CD4-positive, alpha-beta T cell treated with Interleukin-10 for 1 hour (primary cell): ENCODE results near the gene UBE2O.

Source experiments
- DNase-seq: peaks from one replicate; pipeline ENCODE4 v3.0.0-alpha.2; 2020

The UBE2O gene

GRCh38 chr17:76484228-76484725 is 31.3 kb upstream of the UBE2O start:
- DNase-seq, result no peak

DNA sequence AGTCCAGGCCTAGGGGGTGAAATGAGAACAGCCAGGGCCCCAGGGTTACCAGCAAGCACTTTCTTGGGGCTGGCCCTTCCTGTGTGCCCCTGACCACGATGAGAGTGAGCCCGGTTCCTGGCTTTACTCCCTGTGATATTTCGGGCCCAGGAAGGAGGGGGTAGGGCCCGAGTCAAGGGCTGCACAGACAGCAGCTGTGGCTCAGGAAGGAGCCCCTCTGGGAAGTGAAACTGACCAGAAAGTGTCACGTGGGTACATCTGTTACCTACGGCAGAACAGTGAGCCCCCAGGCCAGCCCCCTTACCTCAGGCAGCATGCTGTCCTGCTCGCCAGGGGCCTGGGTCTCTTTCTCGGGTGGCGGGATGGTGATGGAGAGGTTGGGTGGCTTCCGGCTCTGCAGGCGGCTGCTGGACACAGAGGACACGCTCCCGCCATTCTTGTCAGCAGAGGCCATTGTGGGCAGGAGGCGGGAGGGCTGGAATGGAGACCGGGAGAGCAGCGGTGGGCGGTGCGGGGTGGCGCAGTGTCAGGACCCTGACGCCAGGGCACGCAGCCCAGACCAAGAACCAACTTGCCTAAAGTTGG is 28.2 kb upstream of the UBE2O start:
- DNase-seq, result no peak

DNA sequence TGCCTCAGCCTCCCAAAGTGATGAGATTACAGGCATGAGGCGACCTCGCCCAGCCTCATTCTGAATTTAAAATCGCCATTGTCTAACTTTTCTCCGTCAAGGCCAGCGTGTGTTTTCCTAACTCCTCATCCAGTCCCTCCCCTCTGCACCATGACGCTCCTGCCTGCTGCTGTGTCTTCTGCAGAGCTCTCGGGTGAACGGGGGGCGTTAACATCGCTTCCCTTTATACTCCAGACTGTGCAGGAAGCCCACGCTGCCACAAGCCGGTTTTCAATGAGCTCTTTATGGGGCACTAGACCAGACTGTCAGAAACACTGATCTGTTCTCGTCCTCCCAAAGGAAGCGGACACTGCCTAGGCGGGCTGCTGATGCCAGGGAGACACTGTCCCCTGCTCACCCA is 27.7 kb upstream of the UBE2O start:
- DNase-seq, result no peak

GRCh38 chr17:76479515-76480060 is 26.6 kb upstream of the UBE2O start:
- no peak for DNase-seq

DNA sequence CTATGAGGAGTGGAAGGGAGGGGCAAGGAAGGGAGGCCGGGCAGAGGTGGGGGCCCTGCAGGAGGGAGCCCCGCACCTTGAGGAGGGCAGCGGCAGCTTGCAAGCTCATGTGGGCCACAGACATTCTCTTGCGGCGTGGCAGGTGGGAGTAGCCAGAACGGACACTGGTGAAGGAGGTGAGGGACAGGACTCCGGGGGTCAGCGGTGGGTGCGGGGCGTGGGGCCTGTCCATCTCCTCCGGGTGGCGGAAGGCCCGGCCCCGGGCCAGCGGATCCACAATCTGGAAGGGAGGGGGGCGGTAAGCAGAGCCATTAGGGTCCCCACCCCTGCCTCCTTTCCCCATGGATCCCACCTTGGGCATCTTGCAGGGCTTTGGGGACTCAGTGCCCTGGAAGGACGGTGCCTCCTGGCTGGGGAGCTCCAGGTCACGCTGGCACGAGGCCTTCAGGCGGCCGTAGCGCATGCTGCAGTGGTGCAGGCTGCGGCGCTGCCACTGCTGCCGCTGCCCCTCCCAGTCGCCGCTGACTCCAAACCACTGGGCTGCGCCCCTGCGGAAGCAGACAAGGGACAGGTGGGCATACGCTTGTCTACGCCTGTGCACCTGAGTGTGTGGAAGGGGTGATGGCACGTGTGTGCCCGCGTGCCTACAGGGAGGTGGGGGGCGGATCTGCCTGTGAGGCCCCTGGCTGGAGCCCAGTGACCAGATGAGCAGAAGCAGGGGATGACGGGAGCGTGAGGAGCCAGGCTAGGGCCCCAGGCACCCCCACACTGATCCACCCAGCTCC is 26.0 kb upstream of the UBE2O start:
- no peak for DNase-seq

- DNase-seq, result no peak
Observed at GRCh38 chr17:76478097-76478496, 25.1 kb upstream of the UBE2O start.

DNA sequence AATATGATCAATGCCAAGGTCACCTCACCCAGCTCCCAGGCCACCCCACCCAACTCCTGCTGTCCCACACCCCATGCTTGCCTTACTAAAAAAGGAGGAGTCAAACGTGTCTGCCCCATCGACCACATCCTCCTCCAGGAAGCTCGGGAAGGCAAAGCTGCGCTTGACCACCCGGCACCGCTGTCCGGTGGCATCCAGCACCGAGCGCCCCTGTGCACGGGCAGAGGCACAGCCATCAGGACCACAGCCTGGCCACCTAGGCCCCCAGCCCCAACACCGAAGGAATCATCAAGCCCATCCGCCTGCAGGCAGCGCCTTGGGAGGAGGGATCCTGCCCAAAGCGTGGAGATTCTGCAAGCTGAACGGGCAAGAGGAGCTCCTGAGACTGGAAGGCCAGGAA is 24.6 kb upstream of the UBE2O start:
- no peak for DNase-seq

DNA sequence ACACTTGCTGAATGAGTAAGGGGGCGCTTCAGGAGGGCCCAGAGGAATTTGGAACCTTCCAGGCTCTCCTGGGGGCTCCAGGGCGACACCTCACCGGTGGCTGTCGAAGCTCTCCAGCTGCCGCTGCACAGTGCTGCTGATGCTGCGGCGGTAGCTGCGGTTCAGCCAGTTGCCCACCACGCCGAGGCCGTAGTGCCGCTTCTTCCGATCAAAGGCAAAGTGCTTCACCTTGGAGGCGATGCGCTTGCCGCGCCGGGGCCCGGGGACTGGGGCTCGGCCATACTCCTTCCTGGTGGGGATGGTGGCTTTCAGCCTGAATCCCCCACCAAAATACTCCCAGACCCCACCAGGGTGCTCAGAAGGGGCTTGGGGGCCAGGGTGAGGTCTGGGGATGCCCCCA is 23.8 kb upstream of the UBE2O start:
- no peak for DNase-seq

GRCh38 chr17:76475302-76475701 is 22.4 kb upstream of the UBE2O start:
- DNase-seq, result no peak

GRCh38 chr17:76474894-76475293 is 21.9 kb upstream of the UBE2O start:
- no peak for DNase-seq

- DNase-seq, result no peak
Observed at GRCh38 chr17:76474238-76474637, 21.3 kb upstream of the UBE2O start.

DNA sequence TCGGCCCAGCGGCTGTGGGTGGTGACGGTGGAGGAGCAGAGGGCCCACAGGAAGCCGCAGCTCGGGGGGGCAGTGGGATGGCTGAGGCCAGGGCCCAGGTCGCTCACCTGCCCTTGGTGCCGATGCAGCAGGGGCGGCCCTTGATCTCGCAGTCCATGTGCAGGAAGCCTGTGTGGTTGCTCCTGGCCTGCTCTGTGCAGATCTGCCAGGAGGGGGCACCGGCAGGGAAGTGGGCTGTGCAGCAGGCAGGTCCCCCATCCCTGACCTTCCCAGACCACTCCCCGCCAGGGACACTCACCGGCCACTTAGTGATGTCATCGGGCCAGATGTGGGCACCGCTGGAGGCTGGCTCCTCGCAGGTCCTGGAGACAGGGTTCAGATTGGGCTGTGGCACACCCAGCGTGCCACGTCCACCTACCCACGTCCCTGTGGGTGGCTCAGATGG is 20.6 kb upstream of the UBE2O start:
- DNase-seq, result no peak

- DNase-seq, result no peak
Observed at GRCh38 chr17:76472726-76473125, 19.8 kb upstream of the UBE2O start.

GRCh38 chr17:76472258-76472645 is 19.3 kb upstream of the UBE2O start:
- DNase-seq, result no peak

DNA sequence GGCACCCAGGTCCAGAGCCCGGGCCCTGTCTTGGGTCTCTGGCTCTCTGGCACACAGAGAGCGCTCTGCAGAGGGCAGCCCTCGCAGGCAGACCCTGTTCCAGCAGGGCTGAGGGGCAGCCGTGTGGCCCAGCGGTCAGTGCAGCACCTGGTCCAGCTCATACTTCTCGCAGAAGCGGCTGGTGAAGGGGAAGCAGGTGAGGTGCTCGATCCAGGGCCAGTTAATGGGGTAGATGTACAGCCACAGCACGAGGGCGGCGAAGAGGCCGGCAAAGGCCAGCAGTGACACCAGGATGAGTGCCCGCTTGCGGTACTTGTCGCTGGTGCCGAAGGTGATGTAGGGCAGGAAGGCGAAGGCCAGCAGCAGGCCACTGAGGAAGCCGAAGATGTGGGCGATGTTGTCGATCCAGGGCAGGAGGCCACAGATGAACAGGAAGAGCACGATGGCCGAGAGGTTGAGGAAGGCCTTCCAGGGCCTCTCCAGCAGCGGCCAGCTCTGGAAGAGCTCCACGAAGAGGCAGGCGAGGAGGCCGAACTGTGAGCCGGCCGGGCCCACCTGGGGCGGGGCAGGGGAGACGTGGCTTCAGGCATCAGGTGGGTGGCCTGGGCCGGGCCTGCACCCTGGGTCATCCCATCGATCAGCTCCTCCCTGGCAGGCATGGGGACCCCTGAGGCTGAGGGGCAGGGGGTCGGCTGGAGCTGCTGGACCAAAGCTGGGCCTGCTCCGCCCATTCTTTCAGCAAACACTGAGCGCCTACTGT is 18.7 kb upstream of the UBE2O start:
- no peak for DNase-seq

- no peak for DNase-seq
Observed at GRCh38 chr17:76469991-76470739, 17.2 kb upstream of the UBE2O start.

DNA sequence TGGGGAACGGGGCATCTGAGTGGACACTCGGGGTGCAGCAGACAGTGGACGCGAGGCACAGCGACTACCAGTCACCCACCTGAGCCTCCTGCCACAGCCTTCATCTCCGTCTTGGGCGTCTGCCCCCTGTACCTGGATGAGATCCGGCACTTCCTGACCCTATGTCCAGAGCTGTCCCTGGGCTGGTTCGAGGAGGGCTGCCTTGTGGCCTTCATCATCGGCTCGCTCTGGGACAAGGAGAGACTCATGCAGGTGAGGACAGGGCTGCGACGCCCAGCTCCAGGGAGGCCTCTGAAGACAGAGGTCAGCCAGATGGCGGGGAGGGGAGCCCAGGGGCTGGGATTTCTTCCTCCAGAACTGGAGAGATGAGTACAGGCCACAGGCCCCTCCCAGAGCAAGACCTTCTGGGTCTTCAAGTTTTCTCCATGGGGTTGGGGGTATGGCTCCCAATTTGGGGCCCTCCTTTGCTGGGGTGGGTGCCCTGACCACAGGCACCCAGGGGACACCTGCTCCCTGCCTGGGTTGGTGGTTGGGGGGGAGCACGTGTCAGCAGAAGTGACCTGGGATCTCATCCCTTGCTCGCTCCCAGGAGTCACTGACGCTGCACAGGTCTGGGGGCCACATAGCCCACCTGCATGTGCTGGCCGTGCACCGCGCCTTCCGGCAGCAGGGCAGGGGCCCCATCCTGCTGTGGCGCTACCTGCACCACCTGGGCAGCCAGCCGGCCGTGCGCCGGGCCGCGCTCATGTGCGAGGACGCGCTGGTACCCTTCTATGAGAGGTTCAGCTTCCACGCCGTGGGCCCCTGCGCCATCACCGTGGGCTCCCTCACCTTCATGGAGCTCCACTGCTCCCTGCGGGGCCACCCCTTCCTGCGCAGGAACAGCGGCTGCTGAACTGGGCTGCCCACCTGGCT is 16.4 kb upstream of the UBE2O start:
- no peak for DNase-seq

DNA sequence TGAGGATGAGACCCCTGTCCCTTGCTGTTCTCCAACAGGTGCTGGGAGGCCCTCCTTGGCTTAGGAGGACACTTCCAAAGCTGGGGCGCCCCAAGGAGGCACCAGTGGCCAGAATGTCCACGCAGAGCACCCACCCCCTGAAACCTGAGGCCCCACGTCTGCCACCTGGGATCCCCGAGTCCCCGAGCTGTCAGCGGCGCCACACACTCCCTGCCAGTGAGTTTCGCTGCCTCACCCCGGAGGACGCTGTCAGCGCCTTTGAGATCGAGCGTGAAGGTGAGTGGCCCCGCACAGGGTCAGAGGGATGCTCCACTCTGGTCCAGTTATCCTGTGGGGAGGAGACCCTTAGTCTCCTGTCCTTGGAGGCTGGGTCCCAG is 15.7 kb upstream of the UBE2O start:
- DNase-seq, result no peak

DNA sequence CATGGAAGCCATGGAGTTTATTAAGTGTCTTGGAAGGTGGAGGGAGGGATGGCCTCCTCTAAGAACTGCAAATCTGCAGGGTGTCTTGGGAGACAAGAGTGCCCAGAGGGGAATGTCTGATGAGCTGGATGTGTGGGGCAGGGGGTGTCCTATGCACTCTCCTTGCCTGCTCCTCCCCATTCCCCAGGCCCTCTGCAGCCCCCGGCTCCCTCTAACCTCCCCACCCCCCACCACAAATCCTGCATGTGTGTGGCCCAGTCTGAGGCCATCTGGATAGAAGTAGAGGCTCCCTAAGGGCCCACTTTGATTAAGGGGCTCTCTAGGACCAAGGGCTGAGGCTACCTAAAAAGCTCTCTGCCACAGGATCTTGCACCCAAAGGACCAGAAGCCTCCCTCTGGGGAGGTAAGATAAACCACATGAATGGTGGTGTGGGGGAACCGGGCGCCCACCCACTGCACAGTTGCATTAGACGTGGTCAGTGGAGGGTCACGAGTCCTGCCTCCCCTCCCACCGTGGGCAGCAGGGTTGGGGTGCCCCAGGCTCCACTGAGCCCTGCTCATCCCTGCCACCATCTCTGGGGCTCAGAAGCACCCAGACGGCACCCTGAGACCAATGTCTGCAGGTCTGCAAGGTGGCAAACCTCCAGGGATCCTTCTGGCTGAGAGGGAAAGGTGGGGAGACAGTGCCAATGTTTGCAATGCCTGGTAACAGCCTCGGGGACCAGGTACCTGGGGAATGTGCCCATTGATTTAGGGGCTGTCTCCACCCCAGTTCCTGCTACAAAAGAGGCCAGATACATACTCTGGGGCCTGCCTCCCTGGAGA is 15.1 kb upstream of the UBE2O start:
- no peak for DNase-seq

DNA sequence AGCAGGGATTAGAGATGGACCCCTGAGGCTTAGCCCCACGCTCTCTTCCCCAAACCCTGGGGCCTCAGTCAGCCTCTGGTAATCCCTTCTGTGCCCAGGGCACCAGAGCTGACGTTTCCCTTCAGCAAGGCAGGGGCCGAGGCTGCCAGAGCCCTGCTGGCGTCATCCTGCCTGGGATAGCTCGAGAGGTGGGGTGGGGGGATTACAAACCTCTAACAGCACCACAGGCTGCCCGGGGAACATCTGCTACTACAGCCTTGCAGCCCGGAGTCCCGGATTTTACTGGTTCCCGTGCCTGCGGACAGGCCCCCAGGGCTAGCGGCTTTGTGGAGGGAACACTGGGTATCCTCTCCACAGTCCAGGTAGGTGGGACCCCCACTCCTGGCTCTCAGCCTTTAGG is 14.4 kb upstream of the UBE2O start, which contains the start of gene AANAT:
AANAT (plus strand) TSS at position 238 of the 400 bp plus-strand sequence. CDS start 1,144 bp downstream, outside the sequence.
- no peak for DNase-seq

GRCh38 chr17:76466775-76467130 is 13.8 kb upstream of the UBE2O start:
- DNase-seq, result no peak
